Gastrocnemius medialis (tissue), 4 donors: Measurements from ENCODE around the gene PIK3IP1.

Experiments used
- CTCF ChIP-seq, 5 experiments: fragments of 450-650 bp in 3 of 5; fragments of 200-600 bp in 2 of 5; sonication (generic) in 2 of 5; IDR thresholded peaks in 4 of 5; conservative IDR thresholded peaks in 1 of 5; 1 replicate in 4 of 5; 2 replicates in 1 of 5; pipeline ENCODE4 v1.5.1; 2016 to 2019; ENCODE audit warnings: antibody characterized with exemption in 5 of 5, mild to moderate bottlenecking in 3 of 5, moderate library complexity in 3 of 5
- POLR2A ChIP-seq, 2 donors: fragments of 450-650 bp; IDR thresholded peaks; one replicate each; pipeline ENCODE4 v1.6.1; 2017; ENCODE audit warnings: antibody characterized with exemption in 2 of 2, mild to moderate bottlenecking in 2 of 2, moderate library complexity in 2 of 2

GRCh38 chr22:31281733-31282132, 10.6 kb downstream of the PIK3IP1 start:
- TF ChIP-seq CTCF (IDR thresholded peaks at IDR 0.05 in 4 of 5, conservative IDR thresholded peaks at IDR 0.05 in 1 of 5) (no peak), POLR2A (IDR thresholded peaks at IDR 0.05) (no peak)
